Kidney glomerular epithelial cell (primary cell): ENCODE measurements around the gene UBE2G2.

ENCODE experiments used
- DNase-seq: peaks from one replicate; lab custom pipeline; 2025; lab: John Stamatoyannopoulos, UW

The UBE2G2 gene

DNA sequence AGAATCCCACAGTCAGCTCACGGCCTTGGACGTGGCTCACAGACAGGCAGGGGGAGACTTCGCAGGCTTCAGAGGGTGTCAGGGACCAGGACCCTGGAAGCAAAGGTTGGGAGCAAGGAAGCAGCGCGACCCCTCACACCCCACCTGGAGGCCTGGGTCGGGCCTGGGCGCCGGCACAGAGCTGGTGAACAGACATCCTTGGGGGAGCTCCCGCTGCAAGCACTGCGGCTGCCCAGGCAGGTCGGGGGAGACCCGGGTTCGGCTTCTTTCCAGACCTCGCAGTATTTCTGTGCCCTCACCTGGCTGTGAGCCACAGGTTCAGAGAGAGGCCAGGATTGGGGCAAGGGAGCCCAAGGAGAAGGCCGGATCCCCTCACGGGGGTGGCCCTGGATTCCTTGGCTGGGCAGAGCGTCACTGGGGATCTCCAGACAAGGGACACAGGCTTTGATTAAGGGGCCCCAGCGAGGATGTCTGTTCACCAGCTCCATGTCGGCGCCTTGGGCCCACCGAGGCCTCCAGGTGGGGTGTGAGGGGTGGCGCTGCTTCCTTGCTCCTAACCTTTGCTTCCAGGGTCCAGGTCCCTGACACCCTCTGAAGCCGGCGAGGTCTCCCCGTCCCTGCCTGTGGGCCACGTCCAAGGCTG is 52.4 kb downstream of the UBE2G2 start:
- DNase-seq: no peak

DNA sequence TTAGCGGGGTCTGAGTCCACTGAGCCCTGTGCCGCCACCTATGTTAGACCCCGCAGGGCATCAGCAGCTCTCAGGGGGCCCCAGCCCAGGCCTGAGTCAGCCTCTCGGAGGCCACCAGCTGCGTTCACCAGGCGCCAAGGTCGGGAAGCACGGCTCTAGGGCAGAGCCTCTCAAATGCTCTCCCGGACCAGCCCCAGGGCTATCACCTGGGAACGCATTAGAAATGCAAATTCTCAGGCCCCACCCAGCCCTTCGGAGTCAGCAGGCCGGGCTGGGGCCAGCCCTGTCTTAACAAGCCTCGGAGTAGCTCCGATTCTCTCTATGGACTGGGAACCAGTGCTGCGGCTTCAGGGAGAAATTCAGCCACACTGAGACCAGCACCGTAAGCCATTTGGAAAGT is 53.0 kb downstream of the UBE2G2 start:
- DNase-seq: no peak

GRCh38 chr21:44742418-44743153 is 59.0 kb downstream of the UBE2G2 start:
- DNase-seq: no peak

DNA sequence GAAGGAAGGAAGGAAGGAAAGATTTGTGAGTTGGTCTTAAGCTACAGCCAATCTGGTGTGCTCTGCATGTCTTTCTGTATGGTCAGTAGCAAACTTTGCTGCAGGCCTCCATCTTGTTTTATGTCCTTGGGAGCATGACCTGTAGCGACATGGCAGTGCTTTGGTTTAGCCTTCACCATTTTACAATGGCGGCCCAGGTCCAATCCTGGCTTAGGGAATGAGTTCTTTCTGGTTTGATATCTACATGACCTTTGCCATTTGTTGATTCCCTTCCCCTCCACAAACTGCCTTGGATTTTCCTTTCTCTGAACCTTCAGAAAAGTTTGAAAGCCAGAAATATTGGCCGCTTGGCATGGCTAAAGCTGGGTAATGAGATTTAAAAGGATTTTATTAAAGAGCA is 59.7 kb downstream of the UBE2G2 start:
- no peak for DNase-seq

DNA sequence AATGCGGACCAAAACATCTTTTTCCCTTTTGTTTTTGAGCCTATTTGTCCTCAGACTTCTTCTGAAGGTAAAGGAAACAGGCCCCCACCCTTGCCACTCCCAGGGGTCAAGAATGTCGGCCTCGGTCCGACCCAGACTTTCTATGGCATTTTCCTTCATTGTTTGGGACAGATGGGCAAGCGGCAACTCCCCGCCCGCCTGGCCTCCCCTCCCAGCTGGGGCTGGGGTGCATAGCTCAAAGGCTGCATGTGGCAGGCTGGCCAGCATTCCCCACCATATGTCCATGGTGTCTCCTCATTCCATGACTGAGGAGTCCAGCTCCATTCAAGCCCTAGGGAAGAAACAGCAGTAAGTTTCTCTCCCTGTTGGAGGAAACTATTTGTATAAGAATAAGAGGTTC is 60.9 kb downstream of the UBE2G2 start:
- no peak for DNase-seq

DNA sequence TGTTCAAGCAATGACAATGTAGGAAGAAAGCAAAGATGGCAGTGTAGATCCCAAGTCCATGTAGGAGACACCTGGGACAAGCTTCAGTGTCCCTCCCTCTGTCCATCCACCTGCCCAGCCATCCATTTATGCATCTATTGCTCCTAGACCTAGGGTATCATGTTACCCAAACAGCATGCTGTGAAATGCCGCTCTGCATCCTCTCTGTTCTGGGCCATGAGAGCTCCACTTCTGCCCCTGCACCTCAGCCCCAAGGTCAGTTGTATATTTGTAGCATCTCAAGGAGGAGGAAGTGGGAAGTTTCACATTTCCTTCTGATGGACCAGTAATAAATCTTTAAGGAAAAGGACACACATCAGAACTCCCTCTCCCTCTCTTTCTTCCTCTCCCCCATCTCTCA is 62.3 kb downstream of the UBE2G2 start:
- DNase-seq: no peak

GRCh38 chr21:44738621-44739020 is 63.0 kb downstream of the UBE2G2 start:
- no peak for DNase-seq

- DNase-seq: no peak
Observed at GRCh38 chr21:44737706-44738354, 63.8 kb downstream of the UBE2G2 start.

DNA sequence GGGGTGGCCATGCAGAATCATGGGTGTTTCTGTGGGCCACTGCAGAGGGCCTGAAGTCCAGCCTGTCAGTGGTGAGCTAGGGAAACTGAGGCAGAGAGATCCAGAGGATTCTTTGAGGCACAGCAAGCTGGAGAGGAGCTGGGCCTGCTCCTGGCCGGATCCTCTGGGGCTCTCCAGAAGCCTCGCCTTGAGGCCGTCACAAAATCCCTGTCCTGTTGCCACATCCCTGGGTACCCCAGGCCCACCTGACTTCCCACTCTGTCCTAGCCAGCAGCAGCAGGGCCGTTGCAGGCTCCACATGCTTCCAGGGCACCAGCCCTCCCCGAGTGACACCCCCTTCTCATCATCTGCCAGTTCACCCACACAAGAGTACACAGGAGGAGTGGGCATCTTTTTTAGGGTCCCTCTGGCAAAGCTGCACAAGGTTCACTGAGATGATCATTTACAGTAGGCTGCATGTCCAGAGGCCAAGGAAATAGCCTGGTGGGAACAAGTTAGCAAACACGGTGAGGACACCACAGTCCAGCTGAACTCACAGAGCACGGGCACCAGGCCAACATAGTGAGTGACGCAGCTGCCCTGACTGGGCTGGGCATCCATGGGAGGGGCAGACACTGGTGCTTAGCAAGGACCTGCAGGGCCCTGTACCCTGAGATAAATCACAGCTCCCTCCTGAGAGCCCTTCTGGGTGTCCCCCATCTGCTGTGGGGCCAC is 65.2 kb downstream of the UBE2G2 start:
- no peak for DNase-seq

DNA sequence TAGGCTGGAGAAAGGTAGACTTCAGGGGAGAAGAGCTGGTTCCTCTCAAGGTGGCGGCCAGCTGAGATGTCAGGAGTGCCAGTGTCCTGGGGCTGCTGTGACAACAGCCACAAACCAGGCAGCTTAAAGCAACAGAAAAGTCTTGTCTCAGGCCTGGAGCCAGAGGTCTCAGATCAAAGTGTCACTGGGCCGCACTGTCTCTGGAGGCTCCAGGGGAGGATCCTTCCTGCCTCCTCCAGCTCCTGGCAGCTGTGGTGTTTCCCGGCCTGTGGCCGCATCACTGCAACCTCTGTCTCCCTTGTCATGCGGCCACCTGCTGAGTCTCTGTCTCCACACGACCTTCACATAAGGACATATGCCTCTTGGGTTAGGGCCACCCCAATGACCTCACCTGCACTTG is 65.8 kb downstream of the UBE2G2 start:
- DNase-seq: no peak

DNA sequence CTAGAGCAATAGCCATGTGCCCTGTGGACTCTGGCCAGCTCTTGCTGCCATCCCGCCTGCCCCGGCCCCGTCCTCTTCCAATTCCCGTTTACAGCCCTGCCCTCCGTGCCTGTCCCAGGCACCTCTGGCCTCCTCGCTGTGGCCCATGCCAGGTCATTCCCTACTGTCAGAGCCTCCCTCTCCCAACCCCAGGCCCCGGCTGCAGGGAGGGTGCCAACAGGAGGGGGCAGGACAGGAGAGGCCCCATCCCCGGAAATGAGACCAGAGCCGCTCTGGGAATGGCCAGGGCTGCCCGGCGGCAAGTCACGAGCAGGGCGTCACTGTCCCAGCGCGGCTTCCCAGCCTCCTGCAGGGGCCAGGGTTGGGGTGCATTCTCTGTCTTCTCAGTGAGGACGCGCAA is 66.8 kb downstream of the UBE2G2 start:
- DNase-seq: no peak

- no peak for DNase-seq
Observed at GRCh38 chr21:44734026-44734745, 67.4 kb downstream of the UBE2G2 start.

- no peak for DNase-seq
Observed at GRCh38 chr21:44732956-44733355, 68.7 kb downstream of the UBE2G2 start.

DNA sequence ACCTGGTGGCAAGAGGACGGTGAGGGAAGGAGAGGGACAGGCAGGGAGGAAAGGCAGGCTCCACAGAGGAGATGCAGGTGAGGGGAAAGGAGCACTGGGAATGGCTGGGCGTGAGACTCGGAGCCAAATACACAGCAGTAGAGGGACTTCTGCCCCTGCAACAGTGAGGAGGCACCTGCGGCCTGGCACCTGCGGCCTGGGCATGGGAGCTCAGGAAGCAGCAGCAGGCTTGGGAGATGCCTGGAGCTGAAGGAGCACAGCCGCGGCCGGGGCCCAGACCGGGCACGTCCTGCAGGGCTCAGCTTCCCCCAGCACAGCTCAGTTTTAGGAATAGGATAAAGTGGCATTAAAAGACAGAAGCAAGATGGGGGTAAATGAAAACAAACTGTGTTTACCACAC is 69.4 kb downstream of the UBE2G2 start:
- DNase-seq: no peak

DNA sequence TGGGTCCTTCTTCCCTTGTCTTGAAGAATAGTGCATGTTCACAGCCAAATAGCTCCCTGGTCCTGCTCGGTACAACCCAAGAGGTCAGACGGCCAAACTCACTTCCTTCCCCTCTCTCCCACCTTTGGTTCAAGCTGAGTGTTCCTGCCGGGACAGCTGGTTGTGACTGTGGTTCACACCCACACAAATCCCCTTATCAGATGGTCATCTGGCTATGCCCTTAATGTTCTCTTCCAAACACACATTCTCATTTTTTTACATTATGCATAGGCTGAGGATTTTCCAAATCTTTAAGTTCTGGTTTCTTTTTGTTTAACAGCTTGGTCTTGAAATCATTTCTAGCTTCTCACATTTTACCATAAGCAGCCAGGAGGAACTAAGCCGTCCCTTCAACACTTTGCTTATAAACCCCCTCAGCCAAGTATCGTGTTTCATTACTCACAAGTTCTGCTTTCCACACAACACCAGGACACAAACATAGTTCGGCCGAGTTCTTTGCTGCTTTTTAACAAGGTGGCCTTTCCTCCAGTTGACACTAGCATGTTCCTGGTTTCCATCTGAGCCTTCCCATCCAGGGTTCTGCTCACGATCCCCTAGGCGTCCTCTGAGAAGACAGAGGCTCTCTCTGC is 70.6 kb downstream of the UBE2G2 start:
- DNase-seq: no peak

GRCh38 chr21:44730028-44730395 is 71.6 kb downstream of the UBE2G2 start:
- DNase-seq: no peak

GRCh38 chr21:44729336-44730027 is 72.1 kb downstream of the UBE2G2 start:
- DNase-seq: no peak

- DNase-seq: no peak
Observed at GRCh38 chr21:44728716-44729115, 72.9 kb downstream of the UBE2G2 start.

DNA sequence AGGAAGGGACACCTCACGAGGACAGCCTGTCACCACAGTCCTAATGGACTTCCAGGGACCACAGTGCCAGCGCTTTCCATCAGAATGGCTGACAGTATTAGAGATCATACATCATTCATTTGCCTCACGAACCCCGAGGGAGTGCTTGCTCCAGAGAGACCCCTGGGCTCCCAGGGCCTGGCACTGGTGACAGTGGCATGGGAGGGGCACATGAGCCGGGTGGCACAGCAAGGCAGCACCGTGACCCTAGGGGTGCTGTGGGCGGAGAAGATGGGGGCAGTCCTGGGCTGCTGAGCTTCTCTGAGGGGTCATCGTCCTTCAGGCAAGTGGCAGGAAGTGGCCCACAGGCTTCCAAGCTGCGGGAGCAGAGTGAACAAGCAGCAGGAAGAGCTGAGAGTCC is 73.9 kb downstream of the UBE2G2 start:
- DNase-seq: no peak

DNA sequence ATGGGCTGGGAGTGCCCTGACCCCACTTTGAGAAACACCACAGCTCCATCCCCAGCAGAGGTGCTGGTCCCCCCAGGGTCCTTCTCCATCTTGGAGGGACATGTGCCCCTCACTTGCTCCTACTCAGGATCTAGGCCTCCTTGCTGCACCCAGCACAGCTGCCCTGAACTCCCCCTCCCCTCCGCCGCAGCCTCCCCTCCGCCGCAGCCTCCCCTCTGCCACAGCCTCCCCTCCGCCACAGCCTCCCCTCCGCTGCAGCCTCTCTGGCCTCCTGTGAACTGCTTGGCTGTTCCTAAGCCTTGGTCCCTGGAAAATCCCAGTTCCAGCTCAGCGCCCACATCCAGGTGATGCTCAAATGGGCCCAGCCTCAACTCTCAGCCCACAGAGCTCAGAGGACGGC is 74.3 kb downstream of the UBE2G2 start:
- DNase-seq: no peak

GRCh38 chr21:44726826-44727225 is 74.8 kb downstream of the UBE2G2 start:
- DNase-seq: no peak
